HG03097 (cell line): ENCODE measurements around the gene S1PR5.

Source experiments
- ATAC-seq: cut with Tn5 transposase; IDR thresholded peaks from one replicate; pipeline ENCODE4 v1.9.1; 2021; ENCODE audit not compliant: unreplicated experiment, low FRiP score

Gene S1PR5

GRCh38 chr19:10474962-10475451 is 42.2 kb downstream of the S1PR5 start:
- ATAC-seq = no peak

GRCh38 chr19:10473192-10473591 is 44.1 kb downstream of the S1PR5 start:
- no peak for ATAC-seq

- no peak for ATAC-seq
These were observed 45.3 kb downstream of the S1PR5 start for GRCh38 chr19:10471909-10472308.

- ATAC-seq = no peak
These were observed 49.1 kb downstream of the S1PR5 start for GRCh38 chr19:10468133-10468532.

GRCh38 chr19:10467104-10467706 is 50.0 kb downstream of the S1PR5 start:
- no peak for ATAC-seq

GRCh38 chr19:10464456-10464855 is 52.8 kb downstream of the S1PR5 start:
- ATAC-seq = no peak
